T-helper 2 cell treated with Interferon-gamma antibody and Interleukin-4, amounts not matched to agents 5 μg/mL and 100 μg/mL, for 36 hours (primary cell): ENCODE data around the gene MBP.

Experiments
- DNase-seq: peaks from one replicate; pipeline ENCODE4 v3.0.0; 2021; ENCODE audit warnings: low spot score
- H3K27ac Mint-ChIP-seq: one replicate; pipeline ENCODE4 v1.8.0; 2021; ENCODE audit warnings: mild to moderate bottlenecking, mixed read lengths
- H3K27me3 Mint-ChIP-seq: one replicate; pipeline ENCODE4 v1.8.0; 2021; ENCODE audit warnings: low read depth, mixed read lengths
- H3K36me3 Mint-ChIP-seq: one replicate; pipeline ENCODE4 v1.8.0; 2021; ENCODE audit warnings: low read depth, mixed read lengths
- H3K4me1 Mint-ChIP-seq: one replicate; pipeline ENCODE4 v1.8.0; 2021; ENCODE audit warnings: low read depth, mixed read lengths
- H3K4me3 Mint-ChIP-seq: one replicate; pipeline ENCODE4 v1.8.0; 2022; ENCODE audit warnings: mild to moderate bottlenecking, moderate library complexity, mixed read lengths
- H3K9me3 Mint-ChIP-seq: one replicate; pipeline ENCODE4 v1.8.0; 2021; ENCODE audit warnings: mixed read lengths

The MBP gene

GRCh38 chr18:77099485-77100370, 32.9 kb downstream of the MBP start:
- peak overlapping the region; percentile 87 for H3K27ac Mint-ChIP-seq
- H3K4me3 Mint-ChIP-seq, result peak overlapping the region; percentile 86
- H3K36me3 Mint-ChIP-seq, result peaks cover 80% of the 10 kb centered on the region
- no peak for DNase-seq
- H3K9me3 Mint-ChIP-seq, result no peaks in the 10 kb centered on the region
- H3K4me1 Mint-ChIP-seq, result peaks cover 89% of the 10 kb centered on the region
- no peaks in the 10 kb centered on the region for H3K27me3 Mint-ChIP-seq

GRCh38 chr18:77098538-77099174, 33.9 kb downstream of the MBP start:
- Mint-ChIP-seq H3K27me3 (no peaks in the 10 kb centered on the region), H3K27ac (peak overlapping the region; percentile 87), H3K4me1 (peaks cover 83% of the 10 kb centered on the region), H3K9me3 (no peaks in the 10 kb centered on the region), H3K36me3 (peaks cover 75% of the 10 kb centered on the region), H3K4me3 (peak overlapping the region; percentile 86)
- no peak for DNase-seq

GRCh38 chr18:77098029-77098428, 34.6 kb downstream of the MBP start:
- H3K36me3 Mint-ChIP-seq, result peaks cover 69% of the 10 kb centered on the region
- H3K27me3 Mint-ChIP-seq, result no peaks in the 10 kb centered on the region

GRCh38 chr18:77096936-77097886, 35.4 kb downstream of the MBP start:
- H3K4me1 Mint-ChIP-seq, result peaks cover 76% of the 10 kb centered on the region
- no peak for DNase-seq
- H3K36me3 Mint-ChIP-seq, result peaks cover 71% of the 10 kb centered on the region
- H3K27ac Mint-ChIP-seq, result peak overlapping the region; percentile 76
- H3K4me3 Mint-ChIP-seq, result no peak overlapping the region
- no peaks in the 10 kb centered on the region for H3K9me3 Mint-ChIP-seq
- H3K27me3 Mint-ChIP-seq, result no peaks in the 10 kb centered on the region

More at GRCh38 chr18:77098029-77098428, 34.6 kb downstream of the MBP start:
- no peak for DNase-seq
- no peaks in the 10 kb centered on the region for H3K9me3 Mint-ChIP-seq
- H3K27ac Mint-ChIP-seq, result peak overlapping the region; percentile 55
- peaks cover 81% of the 10 kb centered on the region for H3K4me1 Mint-ChIP-seq
- no peak overlapping the region for H3K4me3 Mint-ChIP-seq

- no peaks in the 10 kb centered on the region for H3K27me3 Mint-ChIP-seq
- H3K27ac Mint-ChIP-seq, result peak overlapping the region; percentile 70
- peaks cover 64% of the 10 kb centered on the region for H3K36me3 Mint-ChIP-seq
- peak overlapping the region; percentile 25 for H3K4me3 Mint-ChIP-seq
- DNase-seq, result no peak
- peaks cover 67% of the 10 kb centered on the region for H3K4me1 Mint-ChIP-seq
- no peaks in the 10 kb centered on the region for H3K9me3 Mint-ChIP-seq
Measured at GRCh38 chr18:77095391-77096371, 36.9 kb downstream of the MBP start.

GRCh38 chr18:77093586-77093985, 39.0 kb downstream of the MBP start:
- H3K9me3 Mint-ChIP-seq, result no peaks in the 10 kb centered on the region
- H3K27me3 Mint-ChIP-seq, result no peaks in the 10 kb centered on the region
- no peak overlapping the region for H3K27ac Mint-ChIP-seq
- no peak overlapping the region for H3K4me3 Mint-ChIP-seq
- H3K36me3 Mint-ChIP-seq, result peaks cover 60% of the 10 kb centered on the region
- DNase-seq, result no peak
- peaks cover 51% of the 10 kb centered on the region for H3K4me1 Mint-ChIP-seq

- no peaks in the 10 kb centered on the region for H3K9me3 Mint-ChIP-seq
- DNase-seq, result no peak
- H3K27ac Mint-ChIP-seq, result no peak overlapping the region
- no peak overlapping the region for H3K4me3 Mint-ChIP-seq
- peaks cover 46% of the 10 kb centered on the region for H3K4me1 Mint-ChIP-seq
- H3K27me3 Mint-ChIP-seq, result no peaks in the 10 kb centered on the region
- H3K36me3 Mint-ChIP-seq, result peaks cover 55% of the 10 kb centered on the region
Measured at GRCh38 chr18:77093067-77093430, 39.5 kb downstream of the MBP start.

- Mint-ChIP-seq H3K4me3 (no peak overlapping the region), H3K27ac (peak overlapping the region; percentile 41), H3K27me3 (no peaks in the 10 kb centered on the region), H3K4me1 (peaks cover 40% of the 10 kb centered on the region), H3K9me3 (no peaks in the 10 kb centered on the region), H3K36me3 (peaks cover 54% of the 10 kb centered on the region)
- no peak for DNase-seq
Measured at GRCh38 chr18:77092104-77093066, 40.2 kb downstream of the MBP start.

- peaks cover 35% of the 10 kb centered on the region for H3K4me1 Mint-ChIP-seq
Measured at GRCh38 chr18:77091366-77091765, 41.2 kb downstream of the MBP start.

GRCh38 chr18:77090546-77091174, 41.9 kb downstream of the MBP start:
- Mint-ChIP-seq H3K4me3 (no peak overlapping the region), H3K4me1 (peaks cover 34% of the 10 kb centered on the region), H3K9me3 (no peaks in the 10 kb centered on the region), H3K27ac (no peak overlapping the region), H3K36me3 (peaks cover 52% of the 10 kb centered on the region), H3K27me3 (no peaks in the 10 kb centered on the region)
- no peak for DNase-seq

More at GRCh38 chr18:77091366-77091765, 41.2 kb downstream of the MBP start:
- Mint-ChIP-seq H3K27ac (peak overlapping the region; percentile 17), H3K36me3 (peaks cover 51% of the 10 kb centered on the region), H3K27me3 (no peaks in the 10 kb centered on the region), H3K9me3 (no peaks in the 10 kb centered on the region), H3K4me3 (no peak overlapping the region)
- no peak for DNase-seq

- DNase-seq, result no peak
- Mint-ChIP-seq H3K4me3 (no peak overlapping the region), H3K27me3 (no peaks in the 10 kb centered on the region), H3K27ac (no peak overlapping the region), H3K4me1 (peaks cover 32% of the 10 kb centered on the region), H3K9me3 (no peaks in the 10 kb centered on the region), H3K36me3 (peaks cover 43% of the 10 kb centered on the region)
Measured at GRCh38 chr18:77089723-77090285, 42.8 kb downstream of the MBP start.
